K562 (cell line): ENCODE results near the gene FYTTD1. TPM values are rescaled to one million over a fixed set of nuclear protein-coding genes. Genes with fewer than 3 reads are reported as not detected.

Experiments used
- BACH1 ChIP-seq: fragments of 200-800 bp; sonication (Bioruptor generic); IDR thresholded peaks from 2 replicates; pipeline ENCODE4 v1.6.1; 2016; ENCODE audit warnings: missing genetic modification characterization, missing compliant biosample characterization
- CC2D1A ChIP-seq: fragments of 450-650 bp; IDR thresholded peaks from 2 replicates; pipeline ENCODE4 v1.6.1; 2017; ENCODE audit warnings: mild to moderate bottlenecking
- CHD1 ChIP-seq: fragments of 200-600 bp; sonication (generic); IDR thresholded peaks from one replicate; pipeline ENCODE4 v1.6.1; 2012; ENCODE audit warnings: mild to moderate bottlenecking, moderate library complexity, low read length, inconsistent platforms
- HDGF ChIP-seq: fragments of 450-650 bp; IDR thresholded peaks from 2 replicates; pipeline ENCODE4 v1.6.1; 2016
- HEY1 ChIP-seq: fragments of 250-450 bp; sonication (Bioruptor Pico); IDR thresholded peaks from 2 replicates; pipeline ENCODE4 v1.5.0; 2020; ENCODE audit warnings: mild to moderate bottlenecking, moderate library complexity, borderline replicate concordance
- KDM1A ChIP-seq, 2 experiments: fragments of 450-650 bp; IDR thresholded peaks; 2 replicates each; pipeline ENCODE4 v1.6.1; 2016; ENCODE audit warnings: mild to moderate bottlenecking in 2 of 2
- NR2C2 ChIP-seq, 2 experiments: fragments of 200-800 bp in 1 of 2; sonication (Bioruptor generic) in 1 of 2; sonication (generic) in 1 of 2; formaldehyde crosslinking in 1 of 2; IDR thresholded peaks; 2 replicates each; pipeline versions ENCODE4 v1.6.1 to v1.8.0; 2016 to 2022; ENCODE audit warnings: mild to moderate bottlenecking in 1 of 2, missing compliant biosample characterization in 1 of 2, missing genetic modification characterization in 1 of 2, missing genetic modification reagents in 1 of 2
- POLR3G ChIP-seq: IDR thresholded peaks from 2 replicates; pipeline ENCODE4 v1.6.1; 2011; ENCODE audit not compliant: insufficient read length, insufficient replicate concordance; ENCODE audit errors: extremely low read depth
- SLC30A9 ChIP-seq: fragments of 250-450 bp; sonication (Bioruptor Pico); IDR thresholded peaks from 2 replicates; pipeline ENCODE4 v1.8.0; 2022; ENCODE audit warnings: mild to moderate bottlenecking, moderate library complexity
- SPI1 ChIP-seq: IDR thresholded peaks from 2 replicates; pipeline ENCODE4 v1.6.1; 2011; ENCODE audit warnings: low read depth, low read length, control low read depth, borderline replicate concordance
- TBL1XR1 ChIP-seq, 2 experiments: IDR thresholded peaks; 2 replicates each; pipeline ENCODE4 v1.6.1; 2012; ENCODE audit warnings: improper control_type of control experiment in 2 of 2, low read length in 2 of 2, mild to moderate bottlenecking in 1 of 2
- U2AF2 ChIP-seq: fragments of 200-400 bp; formaldehyde crosslinking; optimal IDR thresholded peaks from 2 replicates; pipeline ENCODE3; 2017; ENCODE audit warnings: low read depth, mild to moderate bottlenecking, low read length
- ZBTB34 ChIP-seq: fragments of 250-450 bp; sonication (Bioruptor Pico); IDR thresholded peaks from 2 replicates; pipeline ENCODE4 v1.8.0; 2021; ENCODE audit warnings: mild to moderate bottlenecking, moderate library complexity
- ZFP30 ChIP-seq: fragments of 250-450 bp; sonication (Bioruptor Pico); IDR thresholded peaks from 2 replicates; pipeline ENCODE4 v1.8.0; 2022; ENCODE audit warnings: moderate library complexity, mild to moderate bottlenecking, inconsistent platforms, borderline replicate concordance
- ZNF23 ChIP-seq: fragments of 250-450 bp; sonication (Bioruptor Pico); IDR thresholded peaks from 2 replicates; pipeline ENCODE4 v1.4.0; 2020; ENCODE audit warnings: mild to moderate bottlenecking
- ZNF785 ChIP-seq: fragments of 250-450 bp; sonication (Bioruptor Pico); IDR thresholded peaks from 2 replicates; pipeline ENCODE4 v1.4.0; 2020; ENCODE audit warnings: mild to moderate bottlenecking
- polyA plus RNA-seq, 8 experiments: library from polyadenylated mRNA; depleted of rRNA in 4 of 8; stranded (reverse) in 5 of 8; unstranded in 3 of 8; fragments of >200 nt; fragmentation: Nextera tagmentation in 2 of 8; fragmentation: Illumina TruSeq in 1 of 8; extraction: Ambion mirVana in 2 of 8; extraction: Trizol in 1 of 8; gene quantifications; 2 replicates each; pipeline versions ENCODE4 v1.2.1 to v1.2.3, GENCODE V29; 2011 to 2014; ENCODE audit warnings: inconsistent platforms in 1 of 8, missing spikeins in 1 of 8
- total RNA-seq, 7 experiments: library from RNA; depleted of rRNA in 6 of 7; stranded (reverse); fragments of >200 nt in 6 of 7; fragmentation: Illumina TruSeq in 2 of 7; extraction: Trizol in 2 of 7; gene quantifications; 2 replicates each; pipeline versions ENCODE4 v1.2.1 to v1.2.3, GENCODE V29; 2011 to 2021; ENCODE audit warnings: low replicate concordance in 1 of 7
- TF ChIP-seq, protein P1 (sequence below), 2 experiments: fragments of 450-650 bp; IDR thresholded peaks; 2 replicates each; pipeline ENCODE4 v1.6.1; 2016; ENCODE audit warnings: mild to moderate bottlenecking in 2 of 2, borderline replicate concordance in 1 of 2, low read depth in 1 of 2, moderate library complexity in 1 of 2
- TF ChIP-seq, protein P2 (sequence below): sonication (generic); formaldehyde crosslinking; IDR thresholded peaks from 2 replicates; pipeline ENCODE4 v1.8.1; 2023; ENCODE audit warnings: mild to moderate bottlenecking, missing genetic modification reagents

Gene FYTTD1
- total and polyA plus RNA-seq, 9 of the 15 experiments (the other 6 are each of a cell fraction or from before 2014, with no cell fraction given), result 35.7 to 106 (median 76.3) TPM

GRCh38 chr3:197711973-197712707 is 37.5 kb upstream of the FYTTD1 start (continued):
- TF ChIP-seq, protein P1, sequence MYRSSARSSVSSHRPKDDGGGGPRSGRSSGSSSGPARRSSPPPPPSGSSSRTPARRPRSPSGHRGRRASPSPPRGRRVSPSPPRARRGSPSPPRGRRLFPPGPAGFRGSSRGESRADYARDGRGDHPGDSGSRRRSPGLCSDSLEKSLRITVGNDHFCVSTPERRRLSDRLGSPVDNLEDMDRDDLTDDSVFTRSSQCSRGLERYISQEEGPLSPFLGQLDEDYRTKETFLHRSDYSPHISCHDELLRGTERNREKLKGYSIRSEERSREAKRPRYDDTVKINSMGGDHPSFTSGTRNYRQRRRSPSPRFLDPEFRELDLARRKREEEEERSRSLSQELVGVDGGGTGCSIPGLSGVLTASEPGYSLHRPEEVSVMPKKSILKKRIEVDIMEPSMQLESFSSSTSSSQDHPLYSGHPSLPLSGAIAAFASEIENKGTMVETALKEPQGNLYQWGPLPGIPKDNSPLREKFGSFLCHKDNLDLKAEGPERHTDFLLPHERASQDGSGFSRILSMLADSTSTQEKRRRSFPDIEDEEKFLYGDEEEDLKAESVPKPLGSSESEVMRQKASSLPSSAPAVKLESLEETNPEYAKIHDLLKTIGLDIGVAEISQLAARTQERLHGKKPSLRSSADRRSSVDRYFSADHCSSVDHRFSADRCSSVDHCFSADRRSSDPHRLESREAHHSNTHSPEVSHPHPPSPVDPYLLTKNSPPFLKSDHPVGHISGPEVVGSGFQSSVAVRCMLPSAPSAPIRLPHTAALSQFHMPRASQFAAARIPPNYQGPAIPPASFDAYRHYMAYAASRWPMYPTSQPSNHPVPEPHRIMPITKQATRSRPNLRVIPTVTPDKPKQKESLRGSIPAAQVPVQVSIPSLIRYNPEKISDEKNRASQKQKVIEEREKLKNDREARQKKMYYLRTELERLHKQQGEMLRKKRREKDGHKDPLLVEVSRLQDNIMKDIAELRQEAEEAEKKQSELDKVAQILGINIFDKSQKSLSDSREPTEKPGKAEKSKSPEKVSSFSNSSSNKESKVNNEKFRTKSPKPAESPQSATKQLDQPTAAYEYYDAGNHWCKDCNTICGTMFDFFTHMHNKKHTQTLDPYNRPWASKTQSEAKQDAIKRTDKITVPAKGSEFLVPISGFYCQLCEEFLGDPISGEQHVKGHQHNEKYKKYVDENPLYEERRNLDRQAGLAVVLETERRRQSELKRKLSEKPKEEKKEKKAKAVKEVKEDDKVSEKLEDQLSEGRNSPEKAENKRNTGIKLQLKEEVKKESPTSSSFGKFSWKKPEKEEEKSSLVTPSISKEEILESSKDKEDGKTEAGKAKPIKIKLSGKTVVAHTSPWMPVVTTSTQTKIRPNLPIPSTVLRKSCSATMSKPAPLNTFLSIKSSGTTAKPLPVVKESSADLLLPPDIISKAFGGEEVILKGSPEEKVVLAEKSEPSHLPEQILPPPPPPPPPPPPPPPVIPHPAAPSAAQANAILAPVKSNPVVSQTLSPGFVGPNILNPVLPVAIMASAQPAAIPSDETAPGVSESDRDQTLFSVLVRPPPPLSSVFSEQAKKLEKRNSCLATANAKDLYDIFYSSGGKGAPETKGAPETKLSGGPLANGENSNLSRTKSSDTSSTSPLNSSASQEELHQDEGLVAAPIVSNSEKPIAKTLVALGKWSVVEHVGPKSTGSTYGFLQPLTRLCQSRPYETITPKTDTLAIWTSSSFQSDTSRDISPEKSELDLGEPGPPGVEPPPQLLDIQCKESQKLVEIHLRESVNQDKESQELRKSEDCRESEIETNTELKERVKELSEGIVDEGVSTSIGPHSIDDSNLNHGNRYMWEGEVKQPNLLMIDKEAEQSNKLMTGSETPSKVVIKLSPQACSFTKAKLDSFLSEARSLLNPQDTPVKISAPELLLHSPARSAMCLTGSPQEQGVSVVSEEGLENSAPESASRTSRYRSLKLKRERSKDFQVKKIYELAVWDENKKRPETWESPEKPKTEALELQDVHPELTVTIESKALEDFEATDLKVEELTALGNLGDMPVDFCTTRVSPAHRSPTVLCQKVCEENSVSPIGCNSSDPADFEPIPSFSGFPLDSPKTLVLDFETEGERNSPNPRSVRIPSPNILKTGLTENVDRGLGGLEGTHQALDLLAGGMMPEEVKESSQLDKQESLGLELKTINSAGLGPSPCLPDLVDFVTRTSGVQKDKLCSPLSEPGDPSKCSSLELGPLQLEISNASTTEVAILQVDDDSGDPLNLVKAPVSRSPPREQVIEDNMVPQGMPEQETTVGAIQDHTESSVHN (IDR thresholded peaks at IDR 0.05; ENCODE audit: borderline replicate concordance in 1 of 2, low read depth in 1 of 2), result no peak
- TF ChIP-seq NR2C2 (CRISPR knock-in tag; IDR thresholded peaks at IDR 0.05) (no peak), NR2C2 (tag; IDR thresholded peaks at IDR 0.05) (0 out of 2 replicates have a peak, but pooled peaks have one; percentile 26), POLR3G (no peak), ZNF23 (CRISPR knock-in tag) (no peak), TBL1XR1 (IDR thresholded peaks at IDR 0.05; ENCODE audit: low read length in 2 of 2) (no peak), CHD1 (no peak), SPI1 (no peak), HEY1 (CRISPR knock-in tag) (no peak), U2AF2 (no peak), BACH1 (no peak), ZNF785 (CRISPR knock-in tag) (no peak), KDM1A (IDR thresholded peaks at IDR 0.05) (peak; percentile 8 to 34; a peak in 2 of 4 replicates), ZBTB34 (no peak), ZFP30 (CRISPR knock-in tag) (no peak), CC2D1A (no peak), HDGF (no peak), SLC30A9 (no peak)
- TF ChIP-seq, protein P2, sequence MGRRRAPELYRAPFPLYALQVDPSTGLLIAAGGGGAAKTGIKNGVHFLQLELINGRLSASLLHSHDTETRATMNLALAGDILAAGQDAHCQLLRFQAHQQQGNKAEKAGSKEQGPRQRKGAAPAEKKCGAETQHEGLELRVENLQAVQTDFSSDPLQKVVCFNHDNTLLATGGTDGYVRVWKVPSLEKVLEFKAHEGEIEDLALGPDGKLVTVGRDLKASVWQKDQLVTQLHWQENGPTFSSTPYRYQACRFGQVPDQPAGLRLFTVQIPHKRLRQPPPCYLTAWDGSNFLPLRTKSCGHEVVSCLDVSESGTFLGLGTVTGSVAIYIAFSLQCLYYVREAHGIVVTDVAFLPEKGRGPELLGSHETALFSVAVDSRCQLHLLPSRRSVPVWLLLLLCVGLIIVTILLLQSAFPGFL (CRISPR knock-in tag), result no peak
